Subcutaneous adipose tissue (tissue), 4 donors: ENCODE measurements around the gene SOX10. TPM values are rescaled to one million over a fixed set of nuclear protein-coding genes. Genes with fewer than 3 reads are reported as not detected.

Experiments
- CTCF ChIP-seq: fragments of 450-650 bp; IDR thresholded peaks from one replicate; pipeline ENCODE4 v1.5.1; 2016; ENCODE audit warnings: low read depth, mild to moderate bottlenecking, control low read depth, antibody characterized with exemption, moderate library complexity
- total RNA-seq, 4 donors: library from RNA; depleted of rRNA; stranded (reverse); fragments of >200 nt; gene quantifications; one replicate each; pipeline ENCODE4 v1.1.0, GENCODE V29; 2016

Gene SOX10
- total RNA-seq, 4 donors from 2014 or later: 0.19 TPM; not detected in 3

GRCh38 chr22:38018938-38019827 lies 34.8 kb upstream of the SOX10 start:
- no peak for TF ChIP-seq CTCF

DNA sequence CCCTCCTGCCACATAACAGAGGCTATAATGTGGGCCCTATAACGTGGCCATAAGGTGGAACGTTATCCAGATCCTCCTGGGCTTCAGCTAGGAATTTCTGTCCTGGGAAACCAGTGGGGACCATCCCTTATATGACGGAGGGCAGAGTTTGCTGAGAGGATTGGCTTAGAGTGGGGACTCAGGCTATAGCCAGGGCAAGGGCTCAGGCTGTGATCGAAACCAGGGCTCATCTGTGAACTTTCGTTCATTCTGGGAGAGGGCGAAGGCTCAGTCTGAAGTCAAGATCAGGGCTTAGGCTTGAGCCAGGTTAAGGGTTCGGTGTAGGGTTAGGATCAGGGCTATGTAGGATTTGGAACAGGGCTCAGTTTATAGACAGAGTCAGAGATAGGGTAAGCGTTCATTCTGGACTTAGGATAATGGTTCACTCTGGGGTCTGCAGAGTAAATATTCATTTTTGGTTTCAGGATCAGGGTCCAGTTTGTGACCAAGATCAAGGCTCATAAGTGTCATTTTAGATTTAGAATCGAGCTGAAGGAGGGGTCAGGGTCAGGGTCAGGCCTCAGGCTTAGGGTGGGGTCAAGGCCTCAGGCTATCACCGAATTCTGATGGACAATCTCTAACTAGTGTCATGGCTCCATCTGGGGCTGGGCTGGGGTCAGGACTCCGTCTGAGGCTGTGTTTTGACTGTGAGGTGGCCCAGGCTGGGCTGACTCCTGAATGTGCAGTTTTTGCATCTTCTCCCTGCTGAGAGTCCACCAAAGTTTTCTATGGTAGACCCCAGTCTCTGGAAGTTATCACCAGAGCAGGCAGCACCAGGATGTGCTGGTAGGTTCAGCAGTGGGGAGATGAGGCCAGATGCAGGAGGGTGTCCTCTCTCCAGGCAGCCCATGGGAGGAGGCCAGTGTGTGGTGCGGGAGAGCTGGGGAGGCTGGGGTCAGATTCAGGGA lies 33.9 kb upstream of the SOX10 start:
- TF ChIP-seq CTCF: no peak

GRCh38 chr22:38017272-38017920 lies 33.0 kb upstream of the SOX10 start:
- TF ChIP-seq CTCF: no peak

DNA sequence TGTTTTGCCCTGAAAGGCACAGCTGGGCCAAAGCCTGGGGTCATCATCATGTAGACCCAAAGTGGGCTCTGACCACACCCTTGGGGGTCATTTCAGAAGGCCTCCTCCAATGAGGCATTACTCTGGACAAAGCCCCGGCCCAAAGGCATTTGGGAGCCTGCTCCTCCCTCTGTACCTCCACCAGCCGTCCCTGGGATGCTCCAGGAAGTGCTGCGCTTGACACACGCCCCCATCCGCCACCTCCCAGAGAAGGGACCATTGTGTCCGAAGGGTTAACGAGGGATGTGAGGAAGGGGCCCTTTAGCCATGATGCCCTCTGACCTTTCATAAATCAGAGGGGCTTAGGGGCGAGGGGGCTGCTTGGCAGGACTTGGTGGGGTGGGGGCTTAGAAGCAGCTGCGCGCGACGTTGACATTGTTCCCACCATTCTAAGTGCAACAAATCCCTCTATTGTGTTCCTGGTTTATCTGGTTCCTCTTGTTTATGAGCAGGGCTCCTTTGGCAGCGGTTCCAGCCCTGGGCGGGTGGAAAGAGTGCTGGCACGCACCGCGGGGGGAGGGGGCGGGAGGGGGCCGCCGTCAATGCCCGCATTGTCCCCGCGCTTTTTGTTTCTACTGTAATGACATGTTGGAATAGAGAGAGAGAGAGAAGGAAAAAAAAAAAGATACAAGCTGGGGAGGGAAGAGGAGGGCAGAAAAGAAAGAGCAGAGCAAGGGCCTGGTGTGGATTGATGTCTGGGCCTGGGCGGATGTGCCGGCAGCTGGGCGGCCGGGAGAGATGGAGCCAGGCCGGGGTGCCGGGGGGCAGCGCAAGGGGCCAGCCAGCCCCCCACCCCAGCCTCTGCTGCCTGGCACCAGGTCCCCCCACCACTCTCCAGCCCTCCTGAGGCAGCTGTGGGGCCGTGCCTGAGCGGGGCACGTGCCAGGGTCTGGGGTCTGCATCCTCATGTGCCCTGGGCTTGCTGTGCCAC lies 32.1 kb upstream of the SOX10 start:
- no peak for TF ChIP-seq CTCF

DNA sequence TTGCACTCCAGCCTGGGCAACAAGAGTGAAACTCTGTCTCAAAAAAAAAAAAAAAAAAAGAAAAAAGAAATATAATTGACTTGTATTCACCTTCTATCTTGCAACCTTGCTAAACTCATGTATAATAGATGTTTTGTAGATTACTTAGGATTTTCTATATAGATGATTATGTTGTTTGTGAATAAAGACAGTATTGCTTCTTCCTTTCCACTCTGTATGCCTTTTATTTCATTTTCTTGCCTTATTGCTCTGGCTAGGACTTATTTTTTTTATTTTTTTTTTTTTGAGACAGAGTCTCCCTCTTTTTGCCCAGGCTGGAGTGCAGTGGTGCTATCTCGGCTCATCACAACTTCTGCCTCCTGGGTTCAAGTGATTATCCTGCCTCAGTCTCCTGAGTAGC lies 29.7 kb upstream of the SOX10 start:
- TF ChIP-seq CTCF: no peak

DNA sequence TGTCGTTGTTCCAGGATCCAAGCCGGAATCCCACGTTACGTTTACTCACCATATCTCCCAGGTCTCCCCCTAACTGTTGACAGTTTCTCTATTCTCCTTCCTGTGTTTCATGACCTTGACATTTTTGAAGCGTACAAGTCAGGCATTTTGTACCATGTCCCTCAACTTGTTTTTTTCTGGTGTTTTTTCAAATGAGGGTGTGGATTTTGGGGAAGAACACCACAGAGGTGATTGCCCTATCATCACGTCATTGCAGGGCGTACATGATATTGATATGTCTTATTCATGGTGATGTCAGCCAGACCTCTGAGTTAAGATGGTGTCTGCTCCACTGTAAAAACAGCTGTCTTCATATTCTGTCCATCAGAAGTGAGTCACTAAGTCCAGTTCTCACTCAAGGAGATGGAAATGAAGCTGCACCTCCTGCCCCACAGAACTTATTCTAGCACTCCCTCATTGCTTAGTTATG lies 28.3 kb upstream of the SOX10 start:
- TF ChIP-seq CTCF: no peak
